H9 (cell line): Measurements from ENCODE around the gene CDCP2. TPM values are rescaled to one million over a fixed set of nuclear protein-coding genes. Genes with fewer than 3 reads are reported as not detected.

Experiments
- DNase-seq: peaks from one replicate; pipeline ENCODE4 v3.0.0-alpha.2; 2017
- H2AFZ ChIP-seq: one replicate; pipeline ENCODE4 v1.6.1; 2013; ENCODE audit warnings: mild to moderate bottlenecking, low read length, control low read depth, moderate library complexity
- H2AK5ac ChIP-seq: 2 replicates; pipeline ENCODE4 v1.6.1; 2013; ENCODE audit warnings: low read length, control low read depth, mixed read lengths; ENCODE audit not compliant: insufficient read length
- H2BK120ac ChIP-seq: one replicate; pipeline ENCODE4 v1.6.1; 2013; ENCODE audit warnings: low read depth, mild to moderate bottlenecking, low read length, control low read depth, inconsistent platforms; ENCODE audit not compliant: poor library complexity, severe bottlenecking
- H2BK12ac ChIP-seq: 2 replicates; pipeline ENCODE4 v1.6.1; 2013; ENCODE audit warnings: low read length, control low read depth, mixed read lengths, low read depth; ENCODE audit not compliant: insufficient read length
- H2BK15ac ChIP-seq: 2 replicates; pipeline ENCODE4 v1.6.1; 2013; ENCODE audit warnings: low read depth, low read length, control low read depth
- H2BK20ac ChIP-seq: one replicate; pipeline ENCODE4 v1.6.1; 2013; ENCODE audit warnings: low read depth, mild to moderate bottlenecking, low read length, control low read depth, inconsistent platforms; ENCODE audit not compliant: poor library complexity, severe bottlenecking
- H2BK5ac ChIP-seq: 2 replicates; pipeline ENCODE4 v1.6.1; 2013; ENCODE audit warnings: low read length, control low read depth, mixed read lengths; ENCODE audit not compliant: insufficient read length
- H3K14ac ChIP-seq: 2 replicates; pipeline ENCODE4 v1.6.1; 2013; ENCODE audit warnings: low read length, control low read depth; ENCODE audit not compliant: insufficient read depth
- H3K18ac ChIP-seq: 2 replicates; pipeline ENCODE4 v1.6.1; 2013; ENCODE audit warnings: low read depth, mild to moderate bottlenecking, mixed read lengths, low read length, control low read depth; ENCODE audit not compliant: insufficient read length
- H3K23ac ChIP-seq: 2 replicates; pipeline ENCODE4 v1.6.1; 2013; ENCODE audit warnings: low read length, control low read depth, mixed read lengths, low read depth; ENCODE audit not compliant: insufficient read length
- H3K23me2 ChIP-seq: 2 replicates; pipeline ENCODE4 v1.6.1; 2013; ENCODE audit warnings: low read depth, mild to moderate bottlenecking, mixed read lengths, low read length, control low read depth; ENCODE audit not compliant: insufficient read length, poor library complexity, severe bottlenecking
- H3K27ac ChIP-seq: 2 replicates; pipeline ENCODE4 v1.5.1; 2013; ENCODE audit warnings: low read length, control low read depth, mixed read lengths, low read depth; ENCODE audit not compliant: insufficient read length
- H3K27me3 ChIP-seq: 2 replicates; pipeline ENCODE4 v1.6.1; 2013; ENCODE audit warnings: low read length, control low read depth, inconsistent platforms; ENCODE audit not compliant: insufficient read depth
- H3K4ac ChIP-seq: 2 replicates; pipeline ENCODE4 v1.6.1; 2013; ENCODE audit warnings: low read depth, mild to moderate bottlenecking, control low read depth, inconsistent platforms, low read length, moderate library complexity
- H3K4me1 ChIP-seq: 2 replicates; pipeline ENCODE4 v1.6.1; 2013; ENCODE audit warnings: low read length, control low read depth, inconsistent platforms; ENCODE audit not compliant: insufficient read depth
- H3K4me2 ChIP-seq: 2 replicates; pipeline ENCODE4 v1.6.1; 2013; ENCODE audit warnings: low read length, control low read depth, mixed read lengths; ENCODE audit not compliant: insufficient read length, insufficient read depth
- H3K56ac ChIP-seq: 2 replicates; pipeline ENCODE4 v1.6.1; 2013; ENCODE audit warnings: low read depth, mild to moderate bottlenecking, mixed read lengths, low read length, control low read depth; ENCODE audit not compliant: insufficient read length
- H3K79me1 ChIP-seq: 2 replicates; pipeline ENCODE4 v1.6.1; 2013; ENCODE audit warnings: low read depth, mild to moderate bottlenecking, moderate library complexity, low read length, control low read depth, inconsistent platforms; ENCODE audit not compliant: insufficient read depth, poor library complexity, severe bottlenecking
- H3K79me2 ChIP-seq: 2 replicates; pipeline ENCODE4 v1.6.1; 2013; ENCODE audit warnings: low read length, control low read depth, inconsistent platforms; ENCODE audit not compliant: insufficient read depth
- H3K9ac ChIP-seq: 2 replicates; pipeline ENCODE4 v1.6.1; 2013; ENCODE audit warnings: low read length, control low read depth, mixed read lengths; ENCODE audit not compliant: insufficient read length; ENCODE audit errors: extremely low read depth
- H3K9me3 ChIP-seq: one replicate; pipeline ENCODE4 v1.6.1; 2013; ENCODE audit warnings: low read depth, low read length, inconsistent platforms; ENCODE audit not compliant: control insufficient read depth
- H3T11ph ChIP-seq: one replicate; pipeline ENCODE4 v1.6.1; 2013; ENCODE audit warnings: mild to moderate bottlenecking, low read length, control low read depth, inconsistent platforms
- H4K20me1 ChIP-seq: one replicate; pipeline ENCODE4 v1.6.1; 2013; ENCODE audit not compliant: control insufficient read depth, insufficient read length, insufficient read depth
- H4K5ac ChIP-seq: 2 replicates; pipeline ENCODE4 v1.6.1; 2013; ENCODE audit warnings: low read depth, mild to moderate bottlenecking, mixed read lengths, low read length, control low read depth; ENCODE audit not compliant: insufficient read length
- H4K8ac ChIP-seq: replicated peaks from 2 replicates; pipeline ENCODE4 v1.6.1; 2013; ENCODE audit warnings: low read length, control low read depth, mixed read lengths, low read depth; ENCODE audit not compliant: insufficient read length
- H4K91ac ChIP-seq: 2 replicates; pipeline ENCODE4 v1.6.1; 2013; ENCODE audit warnings: low read depth, mild to moderate bottlenecking, moderate library complexity, mixed read lengths, low read length, control low read depth; ENCODE audit not compliant: insufficient read length
- H3K27ac Mint-ChIP-seq, 3 experiments: 2 replicates in 2 of 3; 3 replicates in 1 of 3; pipeline ENCODE4 v1.8.0; 2020 to 2021; ENCODE audit warnings: mixed read lengths in 3 of 3, mild to moderate bottlenecking in 1 of 3, moderate library complexity in 1 of 3
- H3K27me3 Mint-ChIP-seq: 2 replicates; pipeline ENCODE4 v1.8.0; 2021; ENCODE audit warnings: low read depth, mild to moderate bottlenecking, moderate library complexity, mixed read lengths
- H3K36me3 Mint-ChIP-seq, 3 experiments: 2 replicates in 2 of 3; 3 replicates in 1 of 3; pipeline ENCODE4 v1.8.0; 2020 to 2021; ENCODE audit warnings: low read depth in 3 of 3, mixed read lengths in 3 of 3; ENCODE audit not compliant: insufficient read depth in 1 of 3
- H3K4me1 Mint-ChIP-seq, 2 experiments: 2 replicates each; pipeline ENCODE4 v1.8.0; 2020; ENCODE audit warnings: mixed read lengths in 2 of 2
- H3K4me3 Mint-ChIP-seq, 2 experiments: 2 replicates in 1 of 2; 3 replicates in 1 of 2; pipeline ENCODE4 v1.8.0; 2020 to 2021; ENCODE audit warnings: mild to moderate bottlenecking in 2 of 2, mixed read lengths in 2 of 2, moderate library complexity in 1 of 2
- H3K9me3 Mint-ChIP-seq, 2 experiments: 2 replicates in 1 of 2; 3 replicates in 1 of 2; pipeline ENCODE4 v1.8.0; 2020; ENCODE audit warnings: mild to moderate bottlenecking in 2 of 2, mixed read lengths in 2 of 2, moderate library complexity in 1 of 2
- CTCF ChIP-seq: fragments of 200-600 bp; sonication (generic); conservative IDR thresholded peaks from 3 replicates; pipeline ENCODE4 v1.8.0; 2021; ENCODE audit warnings: antibody characterized with exemption, mild to moderate bottlenecking
- WGBS: extraction: QIAGEN DNeasy Blood & Tissue Kit; methylation state at CpG from one replicate; pipeline ENCODE4 v1.1.7; 2013; ENCODE audit warnings: missing lambda C conversion rate, low lambda C conversion rate, mixed read lengths; ENCODE audit not compliant: insufficient read length; ENCODE audit errors: extremely low coverage; 5-methylcytosine and 5-hydroxymethylcytosine counted together
- total RNA-seq: library from RNA; stranded (reverse); gene quantifications from 2 replicates; pipeline ENCODE4 v1.2.1, GENCODE V29; 2021

The CDCP2 gene
- total RNA-seq, 1 experiment from 2014 or later = not detected

DNA sequence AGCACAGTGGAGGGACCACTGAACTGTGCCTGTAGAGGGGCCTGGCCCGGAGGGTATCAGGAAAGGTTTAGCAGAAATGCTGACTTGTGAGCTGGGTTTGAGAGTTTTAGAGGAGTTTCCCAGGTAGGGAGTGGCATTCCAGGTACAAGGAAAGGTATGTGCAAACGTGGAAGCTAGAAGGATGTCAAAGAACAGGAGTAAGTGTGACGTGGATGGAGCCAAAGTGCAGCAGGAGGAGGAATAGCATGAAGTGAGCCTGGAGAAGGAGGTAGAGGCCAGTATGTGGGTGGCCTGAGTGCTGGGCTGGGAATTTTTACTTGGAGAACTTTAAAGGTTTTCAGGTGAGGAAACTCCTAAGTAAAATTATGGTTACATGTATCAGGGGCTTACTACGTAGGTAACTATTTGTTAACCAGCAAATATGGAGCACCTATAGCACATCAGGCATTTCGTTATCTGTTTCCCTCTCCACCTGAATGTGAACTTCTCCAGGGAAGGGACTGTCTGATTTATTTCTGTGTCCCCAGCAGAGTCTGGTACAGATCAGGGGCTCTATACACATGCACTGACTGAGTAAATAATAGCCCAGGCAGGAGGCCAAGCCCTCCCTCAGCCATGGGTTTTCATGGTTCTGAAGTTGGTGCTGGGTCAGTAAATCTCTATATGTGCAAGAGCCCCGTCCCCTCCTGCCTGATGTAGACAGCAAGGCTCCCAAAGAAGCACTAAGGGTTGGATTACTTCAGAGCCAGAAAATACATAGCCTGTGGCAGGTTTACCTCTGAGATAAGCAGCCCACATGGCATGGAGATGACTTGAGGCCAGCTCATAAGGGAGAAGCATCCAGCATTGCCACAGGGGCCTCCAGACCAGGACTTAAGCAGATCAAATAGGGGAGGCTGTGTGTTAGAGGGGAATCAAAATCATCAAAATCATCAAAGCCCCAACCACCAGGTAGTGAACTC is 43.4 kb downstream of the CDCP2 start:
- no peak overlapping the region for H3K4me2 ChIP-seq
- no peaks in the 10 kb centered on the region for H3K4me1 ChIP-seq
- H3K9me3 ChIP-seq = no peaks in the 10 kb centered on the region
- H4K8ac ChIP-seq = no peak overlapping the region
- H3K79me1 ChIP-seq = no peaks in the 10 kb centered on the region
- no peak overlapping the region for H3K27ac Mint-ChIP-seq
- WGBS = no CpG with 5 or more reads among the region's 6 CpGs
- TF ChIP-seq CTCF = no peak
- no peak overlapping the region for H2BK15ac ChIP-seq
- H3K9ac ChIP-seq = no peak overlapping the region
- H2BK20ac ChIP-seq = no peak overlapping the region
- H3K4me3 Mint-ChIP-seq = no peak overlapping the region
- no peak overlapping the region for H2AFZ ChIP-seq
- no peaks in the 10 kb centered on the region for H3K27me3 ChIP-seq
- no peak overlapping the region for H3K14ac ChIP-seq
- H3K27ac ChIP-seq = no peak overlapping the region
- no peak overlapping the region for H3K56ac ChIP-seq
- H3K4me1 Mint-ChIP-seq = peaks cover 5 to 12% of the 10 kb centered on the region in 2 experiments; a peak in 3 of 4 replicates
- H3K18ac ChIP-seq = no peak overlapping the region
- H2BK5ac ChIP-seq = no peak overlapping the region
- no peaks in the 10 kb centered on the region for H3K36me3 Mint-ChIP-seq
- no peak for DNase-seq
- H3K9me3 Mint-ChIP-seq = no peaks in the 10 kb centered on the region
- no peak overlapping the region for H2BK12ac ChIP-seq
- no peaks in the 10 kb centered on the region for H4K20me1 ChIP-seq
- no peak overlapping the region for H3K23ac ChIP-seq
- no peaks in the 10 kb centered on the region for H3K79me2 ChIP-seq
- no peak overlapping the region for H2BK120ac ChIP-seq
- no peak overlapping the region for H3T11ph ChIP-seq
- H3K23me2 ChIP-seq = no peaks in the 10 kb centered on the region
- H4K91ac ChIP-seq = no peak overlapping the region
- no peaks in the 10 kb centered on the region; the same call in 1 of the 2 replicates for H3K27me3 Mint-ChIP-seq
- H3K4ac ChIP-seq = no peak overlapping the region
- no peak overlapping the region for H4K5ac ChIP-seq
- H2AK5ac ChIP-seq = no peak overlapping the region
